B cell (primary cell): ENCODE results near the gene MTCL1. TPM values are rescaled to one million over a fixed set of nuclear protein-coding genes. Genes with fewer than 3 reads are reported as not detected.

ENCODE experiments used
- ATAC-seq: fragments of 200-7000 bp; cut with Tn5 transposase; one replicate; pipeline ENCODE4 v1.10.0; 2021; ENCODE audit warnings: low read depth, mild to moderate bottlenecking, moderate number of reproducible peaks, moderate library complexity
- CTCF ChIA-PET: fragments of 350-600 bp; sonication (Branson Sonifier 250); formaldehyde crosslinking; loops from one replicate; lab custom pipeline; 2021; ENCODE audit warnings: antibody characterized with exemption, inconsistent platforms; lab: Charles Lee
- POLR2A ChIA-PET: fragments of 350-600 bp; sonication (Branson Sonifier 250); formaldehyde crosslinking; loops from one replicate; lab custom pipeline; 2021; ENCODE audit warnings: antibody characterized with exemption; lab: Charles Lee
- DNase-seq: peaks from one replicate; pipeline ENCODE4 v3.0.0; 2013
- H2AFZ ChIP-seq: 2 replicates; pipeline ENCODE4 v1.6.1; 2012; ENCODE audit warnings: mild to moderate bottlenecking, low read depth, low read length; ENCODE audit not compliant: insufficient read depth, poor library complexity, severe bottlenecking
- H3K27ac ChIP-seq, 2 donors: 1 replicate in 1 of 2; 2 replicates in 1 of 2; pipeline ENCODE4 v1.5.1; 2012 to 2013; ENCODE audit warnings: low read length in 2 of 2, mild to moderate bottlenecking in 2 of 2, moderate library complexity in 1 of 2
- H3K27me3 ChIP-seq, 4 experiments: fragments of 200-600 bp in 1 of 4; sonication (generic) in 1 of 4; replicated peaks in 1 of 4; 1 replicate in 2 of 4; 2 replicates in 2 of 4; pipeline versions ENCODE4 v1.6.1 to v1.7.0; 2013 to 2016; ENCODE audit warnings: low read length in 3 of 4, mild to moderate bottlenecking in 2 of 4, mixed read lengths in 1 of 4, moderate library complexity in 1 of 4; ENCODE audit not compliant: insufficient read depth in 4 of 4, control insufficient read depth in 3 of 4; ENCODE audit errors: control extremely low read depth in 1 of 4
- H3K36me3 ChIP-seq, 2 experiments: replicated peaks in 1 of 2; 1 replicate in 1 of 2; 2 replicates in 1 of 2; pipeline versions ENCODE4 v1.6.1 to v1.7.1; 2013; ENCODE audit warnings: low read length in 1 of 2; ENCODE audit not compliant: insufficient read depth in 2 of 2, control insufficient read depth in 1 of 2; ENCODE audit errors: control extremely low read depth in 1 of 2, extremely low read depth in 1 of 2
- H3K4me1 ChIP-seq, 2 donors: fragments of 200-600 bp in 1 of 2; sonication (generic) in 1 of 2; 1 replicate in 1 of 2; 2 replicates in 1 of 2; pipeline versions ENCODE4 v1.5.1 to v1.6.1; 2013 to 2017; ENCODE audit warnings: low read length in 2 of 2; ENCODE audit not compliant: control insufficient read depth in 2 of 2, insufficient read depth in 2 of 2
- H3K4me2 ChIP-seq: replicated peaks from 2 replicates; pipeline ENCODE3; 2012; ENCODE audit warnings: mild to moderate bottlenecking, low read depth, low read length; ENCODE audit not compliant: poor library complexity, severe bottlenecking
- H3K4me3 ChIP-seq, 5 experiments: fragments of 200-600 bp in 1 of 5; sonication (generic) in 1 of 5; 1 replicate in 3 of 5; 2 replicates in 2 of 5; pipeline versions ENCODE4 v1.5.1 to v1.7.0; 2011 to 2016; ENCODE audit warnings: low read length in 4 of 5, mild to moderate bottlenecking in 4 of 5, low read depth in 2 of 5, control low read depth in 1 of 5, moderate library complexity in 1 of 5; ENCODE audit not compliant: insufficient read depth in 1 of 5; ENCODE audit errors: control extremely low read depth in 1 of 5, extremely low read depth in 1 of 5
- H3K79me2 ChIP-seq: fragments of 200-600 bp; sonication (generic); one replicate; pipeline ENCODE4 v1.6.0; 2016; ENCODE audit warnings: low read length; ENCODE audit not compliant: control insufficient read depth, insufficient read depth
- H3K9ac ChIP-seq: fragments of 200-600 bp; sonication (generic); 2 replicates; pipeline ENCODE4 v1.6.1; 2017; ENCODE audit warnings: mild to moderate bottlenecking, low read length, moderate library complexity
- H3K9me3 ChIP-seq, 3 donors: one replicate each; pipeline versions ENCODE4 v1.6.1 to v1.7.1; 2013; ENCODE audit warnings: low read length in 2 of 3; ENCODE audit not compliant: control insufficient read depth in 2 of 3, insufficient read depth in 1 of 3; ENCODE audit errors: control extremely low read depth in 1 of 3
- H4K20me1 ChIP-seq: 2 replicates; pipeline ENCODE4 v1.6.0; 2012; ENCODE audit warnings: mild to moderate bottlenecking, low read length; ENCODE audit not compliant: insufficient read depth, control insufficient read depth, poor library complexity, severe bottlenecking
- H3K27ac Mint-ChIP-seq: one replicate; pipeline ENCODE4 v1.8.0; 2021; ENCODE audit warnings: mixed read lengths
- H3K27me3 Mint-ChIP-seq: one replicate; pipeline ENCODE4 v1.8.0; 2021; ENCODE audit warnings: mixed read lengths
- H3K4me1 Mint-ChIP-seq: one replicate; pipeline ENCODE4 v1.8.0; 2021; ENCODE audit warnings: mixed read lengths
- H3K4me3 Mint-ChIP-seq: one replicate; pipeline ENCODE4 v1.8.0; 2021; ENCODE audit warnings: mixed read lengths
- H3K9me3 Mint-ChIP-seq: one replicate; pipeline ENCODE4 v1.8.0; 2022; ENCODE audit warnings: mixed read lengths; ENCODE audit not compliant: insufficient read depth
- EZH2 ChIP-seq: IDR thresholded peaks from 2 replicates; pipeline ENCODE4 v1.6.1; 2012; ENCODE audit warnings: borderline replicate concordance, low read depth, mild to moderate bottlenecking, moderate library complexity, low read length; ENCODE audit not compliant: insufficient read depth, poor library complexity, severe bottlenecking
- WGBS: methylation state at CpG from one replicate; pipeline ENCODE4 v1.1.5; 2013; ENCODE audit warnings: missing lambda C conversion rate; ENCODE audit not compliant: insufficient coverage; 5-methylcytosine and 5-hydroxymethylcytosine counted together
- intact Hi-C: fragments of 100-400 bp; cut with micrococcal nuclease; formaldehyde crosslinking; loops from one replicate; pipeline ENCODE4 v1.10.0; 2022
- polyA plus RNA-seq: library from polyadenylated mRNA; depleted of rRNA; stranded (reverse); fragments of >200 nt; gene quantifications from 2 replicates; pipeline ENCODE4 v1.2.3, GENCODE V29; 2012
- total RNA-seq, 2 donors: library from RNA; stranded (reverse); fragments of 120-200 nt in 1 of 2; gene quantifications; 1 replicate in 1 of 2; 2 replicates in 1 of 2; pipeline versions ENCODE4 v1.2.3 to v1.2.4, GENCODE V29; 2013 to 2022
- TF ChIP-seq, protein P1 (sequence below): fragments of 200-600 bp; IDR thresholded peaks from one replicate; pipeline ENCODE4 v1.8.0; 2022; ENCODE audit warnings: antibody characterized with exemption, mild to moderate bottlenecking

MTCL1 gene
- total and polyA plus RNA-seq, 2 donors (not counting 1 experiment from before 2014, with no cell fraction given), result 2.7 to 5.8 TPM

DNA sequence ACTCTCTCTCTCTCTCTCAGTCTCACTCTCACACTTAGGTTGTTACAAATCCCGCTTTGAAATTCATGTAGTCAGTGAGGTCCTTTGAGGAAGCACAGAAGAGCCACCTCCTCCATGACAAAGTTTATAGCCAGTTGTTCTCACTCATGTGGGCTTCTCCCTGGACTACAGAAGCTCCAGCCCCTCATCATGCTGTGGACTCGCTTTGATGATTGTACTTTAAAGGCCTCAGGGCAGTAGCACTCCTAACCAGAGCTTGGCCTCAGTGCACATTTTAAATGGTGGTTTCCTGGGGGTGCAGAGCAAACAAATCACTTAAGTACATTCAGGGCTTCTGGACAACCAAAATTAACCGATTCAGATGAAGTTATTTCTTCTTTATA is 115.7 kb downstream of the MTCL1 start:
- no peaks in the 10 kb centered on the region for H3K27me3 Mint-ChIP-seq
- no peaks in the 10 kb centered on the region for H3K4me1 Mint-ChIP-seq
- Histone ChIP-seq H3K4me3 (no peak overlapping the region), H3K36me3 (peaks cover 0 to 4% of the 10 kb centered on the region in 2 experiments), H4K20me1 (no peaks in the 10 kb centered on the region), H3K9me3 (no peaks in the 10 kb centered on the region), H3K4me2 (no peak overlapping the region), H2AFZ (no peak overlapping the region), H3K9ac (no peak overlapping the region), H3K79me2 (no peaks in the 10 kb centered on the region), H3K4me1 (no peaks in the 10 kb centered on the region), H3K27ac (no peak overlapping the region), H3K27me3 (no peaks in the 10 kb centered on the region)
- no peak overlapping the region for H3K4me3 Mint-ChIP-seq
- no peaks in the 10 kb centered on the region for H3K9me3 Mint-ChIP-seq
- ChIA-PET CTCF (no interaction called here), POLR2A (no interaction called here)
- TF ChIP-seq EZH2, result no peak
- TF ChIP-seq, protein P1, sequence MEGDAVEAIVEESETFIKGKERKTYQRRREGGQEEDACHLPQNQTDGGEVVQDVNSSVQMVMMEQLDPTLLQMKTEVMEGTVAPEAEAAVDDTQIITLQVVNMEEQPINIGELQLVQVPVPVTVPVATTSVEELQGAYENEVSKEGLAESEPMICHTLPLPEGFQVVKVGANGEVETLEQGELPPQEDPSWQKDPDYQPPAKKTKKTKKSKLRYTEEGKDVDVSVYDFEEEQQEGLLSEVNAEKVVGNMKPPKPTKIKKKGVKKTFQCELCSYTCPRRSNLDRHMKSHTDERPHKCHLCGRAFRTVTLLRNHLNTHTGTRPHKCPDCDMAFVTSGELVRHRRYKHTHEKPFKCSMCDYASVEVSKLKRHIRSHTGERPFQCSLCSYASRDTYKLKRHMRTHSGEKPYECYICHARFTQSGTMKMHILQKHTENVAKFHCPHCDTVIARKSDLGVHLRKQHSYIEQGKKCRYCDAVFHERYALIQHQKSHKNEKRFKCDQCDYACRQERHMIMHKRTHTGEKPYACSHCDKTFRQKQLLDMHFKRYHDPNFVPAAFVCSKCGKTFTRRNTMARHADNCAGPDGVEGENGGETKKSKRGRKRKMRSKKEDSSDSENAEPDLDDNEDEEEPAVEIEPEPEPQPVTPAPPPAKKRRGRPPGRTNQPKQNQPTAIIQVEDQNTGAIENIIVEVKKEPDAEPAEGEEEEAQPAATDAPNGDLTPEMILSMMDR, result no peak
- 94% methylated on average over 2 of the region's 3 CpGs for WGBS
- no peak overlapping the region for H3K27ac Mint-ChIP-seq
- intact Hi-C loops, result no loop called here
- ATAC-seq (no peak), DNase-seq (no peak)

DNA sequence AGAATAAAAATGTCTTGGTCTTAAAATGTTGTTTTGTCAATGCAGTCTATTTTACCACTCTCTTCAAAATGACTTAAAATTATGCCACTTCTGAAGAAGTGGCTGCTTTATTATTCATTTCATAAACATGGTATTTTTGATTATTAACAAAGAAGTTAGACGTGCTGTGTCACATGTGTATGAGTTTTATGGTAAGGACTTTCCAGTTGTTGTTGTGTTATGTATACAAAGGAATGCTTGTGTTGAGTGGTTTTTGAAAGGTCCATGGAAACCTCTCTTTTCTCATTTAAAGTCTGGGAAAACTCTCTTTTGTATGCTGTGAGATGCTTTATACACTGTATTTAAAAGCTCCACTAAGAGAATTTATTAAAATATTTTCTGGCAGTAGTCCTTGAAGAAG is 116.2 kb downstream of the MTCL1 start:
- POLR2A ChIA-PET, result no interaction called here

More for the DNA sequence above, 116.2 kb downstream of the MTCL1 start:
- H3K27ac ChIP-seq, result no peak overlapping the region
- no peak overlapping the region for H3K4me3 Mint-ChIP-seq
- no peak for TF ChIP-seq EZH2
- TF ChIP-seq, protein P1, result no peak
- H3K4me2 ChIP-seq, result no peak overlapping the region
- H3K27me3 Mint-ChIP-seq, result no peaks in the 10 kb centered on the region
- no peak overlapping the region for H3K9ac ChIP-seq
- intact Hi-C loops, result no loop called here
- no peaks in the 10 kb centered on the region for H3K9me3 ChIP-seq
- no peaks in the 10 kb centered on the region for H3K9me3 Mint-ChIP-seq
- H4K20me1 ChIP-seq, result no peaks in the 10 kb centered on the region
- no peak overlapping the region for H3K4me3 ChIP-seq
- no peaks in the 10 kb centered on the region for H3K27me3 ChIP-seq
- no peaks in the 10 kb centered on the region for H3K4me1 Mint-ChIP-seq
- DNase-seq (no peak), ATAC-seq (no peak)
- no peaks in the 10 kb centered on the region for H3K79me2 ChIP-seq
- no peak overlapping the region for H3K27ac Mint-ChIP-seq
- no CpG with 5 or more reads among the region's 1 CpG for WGBS
- no peaks in the 10 kb centered on the region for H3K4me1 ChIP-seq
- no peak overlapping the region for H2AFZ ChIP-seq
- peaks cover 0 to 4% of the 10 kb centered on the region in 2 experiments for H3K36me3 ChIP-seq
- CTCF ChIA-PET, result no interaction called here
